Ishikawa (cell line): Measurements from ENCODE around the gene KRTAP5-5.
A peak's percentile ranks its signal among the peaks of the same experiment; 100 is the strongest.

Experiments used
- CEBPB ChIP-seq: IDR thresholded peaks from 2 replicates; pipeline ENCODE4 v1.6.1; 2012
- CREB1 ChIP-seq: IDR thresholded peaks from 2 replicates; pipeline ENCODE4 v1.6.1; 2012; ENCODE audit warnings: low read depth
- EGR1 ChIP-seq: IDR thresholded peaks from 2 replicates; pipeline ENCODE4 v1.6.1; 2012
- EP300 ChIP-seq: IDR thresholded peaks from 2 replicates; pipeline ENCODE4 v1.6.1; 2012; ENCODE audit warnings: borderline replicate concordance
- FOXM1 ChIP-seq: IDR thresholded peaks from 2 replicates; pipeline ENCODE4 v1.6.1; 2012; ENCODE audit warnings: low read depth, borderline replicate concordance
- NFIC ChIP-seq: IDR thresholded peaks from 2 replicates; pipeline ENCODE4 v1.6.1; 2012
- RAD21 ChIP-seq: IDR thresholded peaks from 2 replicates; pipeline ENCODE4 v1.6.1; 2012; ENCODE audit warnings: low read depth
- REST ChIP-seq: IDR thresholded peaks from 2 replicates; pipeline ENCODE4 v1.6.1; 2012; ENCODE audit warnings: low read depth, mild to moderate bottlenecking
- TAF1 ChIP-seq: IDR thresholded peaks from 2 replicates; pipeline ENCODE4 v1.6.1; 2012; ENCODE audit warnings: low read depth, mild to moderate bottlenecking
- TCF12 ChIP-seq: IDR thresholded peaks from 2 replicates; pipeline ENCODE4 v1.6.1; 2012; ENCODE audit warnings: low read depth
- TEAD4 ChIP-seq: IDR thresholded peaks from 2 replicates; pipeline ENCODE4 v1.6.1; 2012
- YY1 ChIP-seq: IDR thresholded peaks from 2 replicates; pipeline ENCODE4 v1.6.1; 2012; ENCODE audit warnings: low read depth
- ZBTB7A ChIP-seq: IDR thresholded peaks from 2 replicates; pipeline ENCODE4 v1.6.1; 2012; ENCODE audit warnings: low read depth
- TF ChIP-seq, protein P1 (sequence below): IDR thresholded peaks from 2 replicates; pipeline ENCODE4 v1.6.1; 2012
- TF ChIP-seq, protein P2 (sequence below): IDR thresholded peaks from 2 replicates; pipeline ENCODE4 v1.6.1; 2012

KRTAP5-5 gene

GRCh38 chr11:1652771-1653540 lies 23.4 kb downstream of the KRTAP5-5 start:
- TF ChIP-seq ZBTB7A, result no peak
- TF ChIP-seq RAD21, result peak; percentile 91
- no peak for TF ChIP-seq YY1
- TF ChIP-seq TCF12, result no peak
- TF ChIP-seq, protein P1, sequence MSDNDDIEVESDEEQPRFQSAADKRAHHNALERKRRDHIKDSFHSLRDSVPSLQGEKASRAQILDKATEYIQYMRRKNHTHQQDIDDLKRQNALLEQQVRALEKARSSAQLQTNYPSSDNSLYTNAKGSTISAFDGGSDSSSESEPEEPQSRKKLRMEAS, result no peak
- no peak for TF ChIP-seq TEAD4
- TF ChIP-seq CREB1, result no peak
- no peak for TF ChIP-seq REST

- TF ChIP-seq NFIC (no peak), REST (no peak), TEAD4 (no peak), FOXM1 (no peak), ZBTB7A (no peak), TAF1 (no peak), TCF12 (no peak), EGR1 (no peak), CEBPB (no peak), CREB1 (no peak), RAD21 (no peak), YY1 (no peak), EP300 (no peak)
- TF ChIP-seq, protein P2, sequence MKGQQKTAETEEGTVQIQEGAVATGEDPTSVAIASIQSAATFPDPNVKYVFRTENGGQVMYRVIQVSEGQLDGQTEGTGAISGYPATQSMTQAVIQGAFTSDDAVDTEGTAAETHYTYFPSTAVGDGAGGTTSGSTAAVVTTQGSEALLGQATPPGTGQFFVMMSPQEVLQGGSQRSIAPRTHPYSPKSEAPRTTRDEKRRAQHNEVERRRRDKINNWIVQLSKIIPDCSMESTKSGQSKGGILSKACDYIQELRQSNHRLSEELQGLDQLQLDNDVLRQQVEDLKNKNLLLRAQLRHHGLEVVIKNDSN, result no peak
- TF ChIP-seq, protein P1, result no peak
These were observed 24.2 kb downstream of the KRTAP5-5 start for GRCh38 chr11:1653541-1654387.

DNA sequence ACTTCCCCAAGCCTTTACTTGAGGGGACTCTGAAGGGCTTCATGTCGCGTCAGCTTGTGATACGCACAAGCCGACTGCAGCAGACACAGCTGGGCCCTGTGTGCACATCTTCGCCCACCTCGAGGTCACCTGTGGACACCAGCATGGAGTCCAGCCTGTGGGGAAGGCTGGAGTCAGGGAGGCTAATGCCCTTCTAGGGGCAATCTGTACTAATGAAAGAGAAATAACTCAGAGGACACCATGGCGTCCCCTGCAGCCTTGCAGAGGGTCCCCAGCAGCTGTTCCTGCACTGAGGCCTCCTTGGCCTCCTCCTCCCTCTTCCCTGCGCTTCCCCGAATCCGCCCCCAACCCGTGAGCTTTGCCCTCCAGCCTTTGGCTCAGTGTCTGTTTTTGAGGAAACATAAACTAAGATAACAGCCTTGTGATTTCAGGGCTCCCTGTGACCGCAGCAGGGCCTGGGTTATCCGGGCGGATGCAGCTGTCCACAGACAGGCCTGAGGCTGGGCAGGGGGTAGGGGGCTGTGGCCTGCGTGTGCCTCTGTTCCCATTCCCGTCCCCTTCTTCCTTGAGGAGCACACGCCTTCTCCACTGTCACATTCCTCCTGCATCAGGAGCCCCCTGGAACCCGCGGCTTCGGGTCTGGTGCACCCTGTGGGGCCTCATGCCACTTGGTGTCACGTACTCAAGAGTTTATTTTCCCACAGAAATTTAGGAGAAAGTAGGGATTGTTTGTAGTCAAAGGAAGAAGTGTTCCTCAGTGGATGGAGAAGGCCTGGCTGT lies 25.0 kb downstream of the KRTAP5-5 start:
- TF ChIP-seq, protein P2, result no peak
- no peak for TF ChIP-seq REST
- TF ChIP-seq TEAD4, result no peak
- TF ChIP-seq NFIC, result no peak
- no peak for TF ChIP-seq CREB1
- no peak for TF ChIP-seq TAF1
- no peak for TF ChIP-seq YY1
- no peak for TF ChIP-seq TCF12
- TF ChIP-seq ZBTB7A, result no peak
- TF ChIP-seq FOXM1, result no peak
- TF ChIP-seq, protein P1, result no peak
- no peak for TF ChIP-seq RAD21
- TF ChIP-seq EP300, result no peak
- no peak for TF ChIP-seq CEBPB
- no peak for TF ChIP-seq EGR1
